ENCODE measurements around the gene TUBB2A. TPM values are rescaled to one million over a fixed set of nuclear protein-coding genes. Genes with fewer than 3 reads are reported as not detected.

The TUBB2A gene
- total and polyA plus RNA-seq, 2 of the 13 experiments (the other 11 are each of a cell fraction or from before 2014, with no cell fraction given), result 35.3 to 106 TPM

DNA sequence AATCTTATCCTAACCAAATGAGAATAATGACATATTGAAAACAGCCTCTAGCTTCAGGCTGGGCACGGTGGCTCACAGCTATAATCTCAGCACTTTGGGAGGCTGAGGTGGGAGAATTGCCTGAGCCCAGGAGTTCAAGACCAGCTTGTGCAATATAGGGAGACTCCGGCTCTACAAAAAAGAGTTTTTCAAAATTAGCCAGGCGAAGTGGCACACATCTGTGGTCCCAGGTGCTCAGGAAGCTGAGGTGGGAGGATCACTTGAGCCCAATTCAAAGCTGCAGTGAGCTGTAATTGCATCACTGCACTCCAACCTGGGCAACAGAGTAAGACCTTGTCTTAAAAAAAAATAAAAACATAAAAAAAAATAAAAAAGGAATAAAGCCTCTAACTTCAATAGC lies 4.7 kb downstream of the TUBB2A start (continued):
- TF ChIP-seq KAT8 (CRISPR knock-in tag; IDR thresholded peaks at IDR 0.05) (no peak), ZNF720 (CRISPR knock-in tag; IDR thresholded peaks at IDR 0.05) (no peak), ZNF496 (CRISPR knock-in tag; IDR thresholded peaks at IDR 0.05; ENCODE audit: insufficient replicate concordance) (no peak), PAF1 (CRISPR knock-in tag; IDR thresholded peaks at IDR 0.05) (no peak), ZNF354B (CRISPR knock-in tag; IDR thresholded peaks at IDR 0.05) (no peak), GTF3A (CRISPR knock-in tag; conservative IDR thresholded peaks at IDR 0.05) (no peak)
- TF ChIP-seq, protein P1, sequence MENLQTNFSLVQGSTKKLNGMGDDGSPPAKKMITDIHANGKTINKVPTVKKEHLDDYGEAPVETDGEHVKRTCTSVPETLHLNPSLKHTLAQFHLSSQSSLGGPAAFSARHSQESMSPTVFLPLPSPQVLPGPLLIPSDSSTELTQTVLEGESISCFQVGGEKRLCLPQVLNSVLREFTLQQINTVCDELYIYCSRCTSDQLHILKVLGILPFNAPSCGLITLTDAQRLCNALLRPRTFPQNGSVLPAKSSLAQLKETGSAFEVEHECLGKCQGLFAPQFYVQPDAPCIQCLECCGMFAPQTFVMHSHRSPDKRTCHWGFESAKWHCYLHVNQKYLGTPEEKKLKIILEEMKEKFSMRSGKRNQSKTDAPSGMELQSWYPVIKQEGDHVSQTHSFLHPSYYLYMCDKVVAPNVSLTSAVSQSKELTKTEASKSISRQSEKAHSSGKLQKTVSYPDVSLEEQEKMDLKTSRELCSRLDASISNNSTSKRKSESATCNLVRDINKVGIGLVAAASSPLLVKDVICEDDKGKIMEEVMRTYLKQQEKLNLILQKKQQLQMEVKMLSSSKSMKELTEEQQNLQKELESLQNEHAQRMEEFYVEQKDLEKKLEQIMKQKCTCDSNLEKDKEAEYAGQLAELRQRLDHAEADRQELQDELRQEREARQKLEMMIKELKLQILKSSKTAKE (CRISPR knock-in tag; IDR thresholded peaks at IDR 0.05; ENCODE audit: borderline replicate concordance), result no peak

DNA sequence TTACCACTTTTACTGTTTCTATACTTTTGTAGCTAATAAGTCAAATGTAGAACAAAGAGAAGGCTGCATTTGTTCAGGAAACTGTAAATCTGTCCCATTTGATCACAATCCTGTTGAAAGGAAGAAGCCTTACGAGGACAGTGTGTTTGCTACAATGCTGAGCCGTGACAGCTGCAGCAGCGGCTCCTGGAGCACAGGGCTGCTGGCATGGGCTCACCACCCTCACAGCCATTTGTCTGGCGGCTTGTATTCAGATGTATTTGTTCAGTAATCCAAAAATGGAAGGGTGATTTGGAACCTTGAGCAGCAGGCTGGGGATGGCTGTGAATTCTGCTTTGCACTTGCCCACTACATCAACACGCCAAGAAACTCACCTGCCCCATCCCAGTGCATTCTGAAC lies 5.7 kb downstream of the TUBB2A start:
- ChIA-PET CTCF (ENCODE audit: low intra/inter-chr PET ratio, low total read pairs) (no interaction called here), POLR2A (no interaction called here)
- in situ Hi-C loops (cut with HindIII; ENCODE audit: extremely low pct_ligation_motif_present, low pct_unique_long_range_greater_than_20kb), result no loop called here
- Histone ChIP-seq H3K79me2 (ENCODE audit: insufficient read depth, low read length) (peaks cover under 1% of the 10 kb centered on the region), H3K9me3 (ENCODE audit: low read length) (no peaks in the 10 kb centered on the region), H4K20me1 (ENCODE audit: insufficient read depth, low read length) (no peaks in the 10 kb centered on the region), H3K36me3 (replicated peaks in 1 of 2; ENCODE audit: control insufficient read depth in 1 of 2, insufficient read depth in 2 of 2, low read length in 2 of 2) (peaks cover 10 to 46% of the 10 kb centered on the region in 2 experiments), H2AFZ (ENCODE audit: low read length) (no peak overlapping the region), H3K9ac (ENCODE audit: insufficient read depth, low read depth, low read length) (no peak overlapping the region), H3K27ac (ENCODE audit: extremely low read length, insufficient read depth, low read length) (no peak overlapping the region), H3K4me1 (ENCODE audit: insufficient read depth, low read length) (peaks cover 9% of the 10 kb centered on the region; the same call in 1 of the 2 replicates), H3K4me2 (ENCODE audit: low read depth, low read length) (no peak overlapping the region), H3K27me3 (ENCODE audit: control insufficient read depth in 1 of 2, insufficient read depth in 2 of 2, low read length in 2 of 2) (no peaks in the 10 kb centered on the region), H3K4me3 (replicated peaks in 1 of 3; ENCODE audit: insufficient read depth in 1 of 3, low read depth in 2 of 3, low read length in 3 of 3) (no peak overlapping the region)
- ATAC-seq (no peak; the same call in 2 of the 3 replicates), DNase-seq (ENCODE audit: low spot score) (no peak), FAIRE-seq (no peak)
- BruUV-seq (replicated peaks), result no TSS peak
- intact Hi-C loops (cut with micrococcal nuclease; ENCODE audit: unreplicated experiment), result no loop called here
- peak in 1 of 2 experiments; percentile 30; a peak in 1 of 4 replicates for TF ChIP-seq POLR2A (IDR thresholded peaks at IDR 0.05; ENCODE audit: insufficient read depth in 1 of 2, low read depth in 2 of 2, low read length in 2 of 2)
- TF ChIP-seq PAF1 (CRISPR knock-in tag; IDR thresholded peaks at IDR 0.05), result 0 out of 2 replicates have a peak, but pooled peaks have one; percentile 39
- TF ChIP-seq WIZ (CRISPR knock-in tag; IDR thresholded peaks at IDR 0.05), result no peak
- WGBS (ENCODE audit: low lambda C conversion rate), result 94% methylated on average over 5 of the region's 5 CpGs

Measured in HepG2 (cell line).